Measurements from ENCODE around the gene PDZD8. TPM values are rescaled to one million over a fixed set of nuclear protein-coding genes. Genes with fewer than 3 reads are reported as not detected.

The PDZD8 gene
- total and polyA plus RNA-seq, 3 experiments from 2014 or later, result 15.8 to 31.1 (median 29.8) TPM

GRCh38 chr10:117262903-117263293 is 112.3 kb downstream of the PDZD8 start:
- DNase-seq, result no peak

GRCh38 chr10:117262291-117262902 is 112.8 kb downstream of the PDZD8 start:
- H3K9me3 Mint-ChIP-seq, result no peaks in the 10 kb centered on the region
- CTCF ChIA-PET, result interaction anchor here (1.2 to 1.4 kb wide), 2 partner anchors 9 to 39 kb away, joined by 3 to 4 read pairs; no protein-coding TSS in a partner anchor
- POLR2A ChIA-PET, result no interaction called here

More at GRCh38 chr10:117262903-117263293, 112.3 kb downstream of the PDZD8 start:
- no peak overlapping the region for H3K27ac Mint-ChIP-seq
- CTCF ChIA-PET, result interaction anchor here (1.2 to 1.4 kb wide), 2 partner anchors 9 to 40 kb away, joined by 3 to 4 read pairs; no protein-coding TSS in a partner anchor
- H3K36me3 Mint-ChIP-seq, result no peaks in the 10 kb centered on the region
- Histone ChIP-seq H3K27ac (ENCODE audit: low read depth, low read length) (no peak overlapping the region), H3K27me3 (ENCODE audit: insufficient read depth, low read length, poor library complexity, severe bottlenecking) (peaks cover 4% of the 10 kb centered on the region), H3K9me3 (ENCODE audit: low read length) (no peaks in the 10 kb centered on the region), H3K36me3 (ENCODE audit: insufficient read depth, low read length) (no peaks in the 10 kb centered on the region), H3K4me1 (ENCODE audit: insufficient read depth, low read length) (no peaks in the 10 kb centered on the region), H3K4me3 (ENCODE audit: low read length) (no peak overlapping the region)
- no peaks in the 10 kb centered on the region for H3K9me3 Mint-ChIP-seq
- H3K27me3 Mint-ChIP-seq, result peaks cover 26 to 66% of the 10 kb centered on the region in 2 donors
- peaks cover 4 to 9% (median 6%) of the 10 kb centered on the region in 3 donors for H3K4me1 Mint-ChIP-seq
- no peak overlapping the region for H3K4me3 Mint-ChIP-seq
- POLR2A ChIA-PET, result no interaction called here

GRCh38 chr10:117261501-117261900 is 113.7 kb downstream of the PDZD8 start:
- Histone ChIP-seq H3K9me3 (ENCODE audit: low read length) (no peaks in the 10 kb centered on the region), H3K4me1 (ENCODE audit: insufficient read depth, low read length) (no peaks in the 10 kb centered on the region), H3K4me3 (ENCODE audit: low read length) (no peak overlapping the region), H3K27me3 (ENCODE audit: insufficient read depth, low read length, poor library complexity, severe bottlenecking) (peaks cover 4% of the 10 kb centered on the region), H3K27ac (ENCODE audit: low read depth, low read length) (no peak overlapping the region), H3K36me3 (ENCODE audit: insufficient read depth, low read length) (no peaks in the 10 kb centered on the region)
- no peak for DNase-seq
- POLR2A ChIA-PET, result no interaction called here
- Mint-ChIP-seq H3K36me3 (no peaks in the 10 kb centered on the region), H3K27ac (no peak overlapping the region), H3K27me3 (peaks cover 26 to 75% of the 10 kb centered on the region in 2 donors), H3K4me3 (no peak overlapping the region), H3K4me1 (peaks cover 4 to 9% (median 6%) of the 10 kb centered on the region in 3 donors), H3K9me3 (no peaks in the 10 kb centered on the region)
- CTCF ChIA-PET, result no interaction called here

More at GRCh38 chr10:117262291-117262902, 112.8 kb downstream of the PDZD8 start:
- Mint-ChIP-seq H3K27ac (peak overlapping the region in 1 of 8 donors; percentile 58), H3K4me3 (no peak overlapping the region), H3K27me3 (peaks cover 26 to 70% of the 10 kb centered on the region in 2 donors), H3K4me1 (peaks cover 4 to 9% (median 6%) of the 10 kb centered on the region in 3 donors), H3K36me3 (no peaks in the 10 kb centered on the region)
- H3K4me1 ChIP-seq (ENCODE audit: insufficient read depth, low read length), result no peaks in the 10 kb centered on the region
- no peaks in the 10 kb centered on the region for H3K36me3 ChIP-seq (ENCODE audit: insufficient read depth, low read length)
- no peaks in the 10 kb centered on the region for H3K9me3 ChIP-seq (ENCODE audit: low read length)
- H3K27me3 ChIP-seq (ENCODE audit: insufficient read depth, low read length, poor library complexity, severe bottlenecking), result peaks cover 4% of the 10 kb centered on the region
- no peak overlapping the region for H3K4me3 ChIP-seq (ENCODE audit: low read length)
- H3K27ac ChIP-seq (ENCODE audit: low read depth, low read length), result no peak overlapping the region
- no peak for DNase-seq

DNA sequence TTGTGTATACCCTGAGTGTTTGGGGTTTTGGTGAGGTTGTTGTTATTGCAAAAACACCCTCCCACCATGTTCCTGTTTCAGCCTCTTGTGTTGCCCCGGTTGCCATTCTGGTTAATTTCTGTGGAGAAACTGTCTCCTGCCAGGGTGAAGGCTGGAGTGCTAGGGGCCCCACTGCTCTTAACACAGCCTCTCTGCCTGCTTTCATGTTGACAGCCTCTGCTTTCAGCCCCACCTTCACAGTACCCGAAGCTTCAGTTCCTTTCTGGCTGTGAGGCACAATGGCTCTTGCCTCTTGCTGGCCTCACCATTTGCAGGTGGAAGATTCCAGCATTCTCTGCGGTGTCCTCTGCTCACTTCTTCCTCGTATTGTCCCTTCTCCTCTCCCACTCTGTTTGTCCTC is 115.2 kb downstream of the PDZD8 start:
- H3K27me3 ChIP-seq (ENCODE audit: insufficient read depth, low read length, poor library complexity, severe bottlenecking), result peaks cover 4% of the 10 kb centered on the region
- Mint-ChIP-seq H3K27ac (peak overlapping the region in 1 of 8 donors; percentile 50), H3K4me3 (no peak overlapping the region), H3K36me3 (no peaks in the 10 kb centered on the region), H3K9me3 (no peaks in the 10 kb centered on the region), H3K27me3 (peaks cover 23 to 72% of the 10 kb centered on the region in 2 donors), H3K4me1 (peaks cover 4 to 9% (median 6%) of the 10 kb centered on the region in 3 donors)
- DNase-seq, result no peak
- H3K36me3 ChIP-seq (ENCODE audit: insufficient read depth, low read length), result no peaks in the 10 kb centered on the region
- H3K9me3 ChIP-seq (ENCODE audit: low read length), result no peaks in the 10 kb centered on the region
- no peaks in the 10 kb centered on the region for H3K4me1 ChIP-seq (ENCODE audit: insufficient read depth, low read length)
- H3K27ac ChIP-seq (ENCODE audit: low read depth, low read length), result no peak overlapping the region
- CTCF ChIA-PET, result no interaction called here
- H3K4me3 ChIP-seq (ENCODE audit: low read length), result no peak overlapping the region
- POLR2A ChIA-PET, result no interaction called here

- no peak overlapping the region for H3K4me3 Mint-ChIP-seq
- H3K4me1 Mint-ChIP-seq, result peaks cover 4 to 9% (median 6%) of the 10 kb centered on the region in 3 donors
- H3K27me3 Mint-ChIP-seq, result peaks cover 19 to 69% of the 10 kb centered on the region in 2 donors
- H3K36me3 ChIP-seq (ENCODE audit: insufficient read depth, low read length), result no peaks in the 10 kb centered on the region
- no peak overlapping the region for H3K27ac ChIP-seq (ENCODE audit: low read depth, low read length)
- H3K27ac Mint-ChIP-seq, result no peak overlapping the region
- CTCF ChIA-PET, result no interaction called here
- DNase-seq, result no peak
- no peaks in the 10 kb centered on the region for H3K4me1 ChIP-seq (ENCODE audit: insufficient read depth, low read length)
- H3K36me3 Mint-ChIP-seq, result no peaks in the 10 kb centered on the region
- H3K9me3 ChIP-seq (ENCODE audit: low read length), result no peaks in the 10 kb centered on the region
- H3K27me3 ChIP-seq (ENCODE audit: insufficient read depth, low read length, poor library complexity, severe bottlenecking), result peaks cover 4% of the 10 kb centered on the region
- H3K4me3 ChIP-seq (ENCODE audit: low read length), result no peak overlapping the region
- H3K9me3 Mint-ChIP-seq, result no peaks in the 10 kb centered on the region
- POLR2A ChIA-PET, result no interaction called here
Measured at GRCh38 chr10:117259279-117259678, 116.0 kb downstream of the PDZD8 start.

DNA sequence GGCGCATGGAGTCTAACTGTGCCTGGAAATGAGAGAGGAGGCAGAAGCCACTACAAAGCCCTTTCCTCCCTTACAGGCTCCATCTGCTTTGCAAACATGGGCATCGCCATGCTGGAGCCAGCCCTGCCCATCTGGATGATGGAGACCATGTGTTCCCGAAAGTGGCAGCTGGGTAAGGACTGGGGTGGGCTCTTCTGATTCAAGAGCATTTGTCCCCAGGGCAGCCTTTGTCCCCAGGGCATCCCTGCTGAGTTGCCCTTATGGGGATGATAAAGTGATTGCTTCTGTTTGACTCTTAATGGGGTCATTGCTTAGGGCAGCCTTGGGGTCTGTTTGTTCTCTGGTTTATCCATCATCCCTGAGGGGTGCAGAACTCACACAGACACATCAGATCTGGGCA is 117.5 kb downstream of the PDZD8 start:
- ChIA-PET CTCF (no interaction called here), POLR2A (no interaction called here)
- no peaks in the 10 kb centered on the region for H3K4me1 ChIP-seq (ENCODE audit: insufficient read depth, low read length)

GRCh38 chr10:117256910-117257309 is 118.3 kb downstream of the PDZD8 start:
- peaks cover 16 to 58% of the 10 kb centered on the region in 2 donors for H3K27me3 Mint-ChIP-seq
- no peaks in the 10 kb centered on the region for H3K36me3 Mint-ChIP-seq
- CTCF ChIA-PET, result no interaction called here
- H3K9me3 Mint-ChIP-seq, result no peaks in the 10 kb centered on the region
- H3K4me3 Mint-ChIP-seq, result no peak overlapping the region
- Histone ChIP-seq H3K27me3 (ENCODE audit: insufficient read depth, low read length, poor library complexity, severe bottlenecking) (peaks cover 4% of the 10 kb centered on the region), H3K4me1 (ENCODE audit: insufficient read depth, low read length) (no peaks in the 10 kb centered on the region), H3K27ac (ENCODE audit: low read depth, low read length) (no peak overlapping the region), H3K4me3 (ENCODE audit: low read length) (no peak overlapping the region), H3K36me3 (ENCODE audit: insufficient read depth, low read length) (no peaks in the 10 kb centered on the region), H3K9me3 (ENCODE audit: low read length) (no peaks in the 10 kb centered on the region)
- H3K27ac Mint-ChIP-seq, result no peak overlapping the region
- POLR2A ChIA-PET, result no interaction called here
- H3K4me1 Mint-ChIP-seq, result peaks cover 4 to 9% (median 6%) of the 10 kb centered on the region in 3 donors
- no peak for DNase-seq

More for the DNA sequence above, 117.5 kb downstream of the PDZD8 start:
- Mint-ChIP-seq H3K36me3 (no peaks in the 10 kb centered on the region), H3K27me3 (peaks cover 20 to 66% of the 10 kb centered on the region in 2 donors), H3K4me1 (peaks cover 4 to 9% (median 6%) of the 10 kb centered on the region in 3 donors), H3K27ac (peak overlapping the region in 1 of 8 donors; percentile 20), H3K9me3 (no peaks in the 10 kb centered on the region), H3K4me3 (no peak overlapping the region)
- no peak for DNase-seq
- H3K36me3 ChIP-seq (ENCODE audit: insufficient read depth, low read length), result no peaks in the 10 kb centered on the region
- H3K4me3 ChIP-seq (ENCODE audit: low read length), result no peak overlapping the region
- H3K27ac ChIP-seq (ENCODE audit: low read depth, low read length), result no peak overlapping the region
- peaks cover 4% of the 10 kb centered on the region for H3K27me3 ChIP-seq (ENCODE audit: insufficient read depth, low read length, poor library complexity, severe bottlenecking)
- H3K9me3 ChIP-seq (ENCODE audit: low read length), result no peaks in the 10 kb centered on the region

- Histone ChIP-seq H3K9me3 (ENCODE audit: low read length) (no peaks in the 10 kb centered on the region), H3K27ac (ENCODE audit: low read depth, low read length) (no peak overlapping the region), H3K4me3 (ENCODE audit: low read length) (no peak overlapping the region), H3K27me3 (ENCODE audit: insufficient read depth, low read length, poor library complexity, severe bottlenecking) (no peaks in the 10 kb centered on the region), H3K36me3 (ENCODE audit: insufficient read depth, low read length) (no peaks in the 10 kb centered on the region), H3K4me1 (ENCODE audit: insufficient read depth, low read length) (no peaks in the 10 kb centered on the region)
- Mint-ChIP-seq H3K4me1 (peaks cover 4 to 9% (median 6%) of the 10 kb centered on the region in 3 donors), H3K27ac (no peak overlapping the region), H3K9me3 (no peaks in the 10 kb centered on the region), H3K4me3 (no peak overlapping the region), H3K27me3 (peaks cover 14 to 58% of the 10 kb centered on the region in 2 donors), H3K36me3 (no peaks in the 10 kb centered on the region)
- no peak for DNase-seq
- POLR2A ChIA-PET, result no interaction called here
- CTCF ChIA-PET, result no interaction called here
Measured at GRCh38 chr10:117255835-117256460, 119.3 kb downstream of the PDZD8 start.
